NCI-H1417 (cell line): ENCODE data around the gene SIGLECL1.
"Not testable (repeated sequence)": the region's sequence is repeated elsewhere in the genome, so short reads cannot be mapped to it uniquely, and the experiment has no call there.

ENCODE experiments used
- DNase-seq, 3 experiments: peaks; one replicate each; lab custom pipeline; 2025; lab: John Stamatoyannopoulos, UW

The SIGLECL1 gene

GRCh38 chr19:51250786-51251467 lies at the start of gene SIGLECL1:
SIGLECL1 (plus strand) TSS chr19:51251080; CDS start chr19:51264073, 12,993 bp downstream.
- DNase-seq = no peak

GRCh38 chr19:51201712-51202111 lies 49.2 kb upstream of the SIGLECL1 start:
- no peak for DNase-seq

- no peak for DNase-seq
These were observed 47.0 kb upstream of the SIGLECL1 start for GRCh38 chr19:51203916-51204315.

DNA sequence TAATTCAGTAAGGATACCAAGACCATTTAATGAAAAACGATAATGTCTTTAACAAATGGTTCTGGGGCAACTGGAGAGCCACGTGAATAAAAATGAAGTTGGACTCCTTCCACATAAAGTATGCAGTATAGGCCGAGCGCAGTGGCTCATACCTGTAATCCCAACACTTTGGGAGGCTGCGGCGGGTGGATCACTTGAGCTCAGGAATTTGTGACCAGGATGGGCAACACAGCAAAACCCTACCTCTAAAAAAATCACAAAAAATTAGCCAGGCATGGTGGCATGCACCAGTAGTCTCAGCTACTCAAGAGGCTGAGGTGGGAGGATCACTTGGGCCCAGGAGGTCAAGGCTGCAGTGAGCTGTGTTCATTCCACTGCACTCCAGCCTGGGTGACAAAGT lies 46.6 kb upstream of the SIGLECL1 start:
- DNase-seq = no peak

- DNase-seq = no peak
These were observed 43.1 kb upstream of the SIGLECL1 start for GRCh38 chr19:51207747-51208146.

DNA sequence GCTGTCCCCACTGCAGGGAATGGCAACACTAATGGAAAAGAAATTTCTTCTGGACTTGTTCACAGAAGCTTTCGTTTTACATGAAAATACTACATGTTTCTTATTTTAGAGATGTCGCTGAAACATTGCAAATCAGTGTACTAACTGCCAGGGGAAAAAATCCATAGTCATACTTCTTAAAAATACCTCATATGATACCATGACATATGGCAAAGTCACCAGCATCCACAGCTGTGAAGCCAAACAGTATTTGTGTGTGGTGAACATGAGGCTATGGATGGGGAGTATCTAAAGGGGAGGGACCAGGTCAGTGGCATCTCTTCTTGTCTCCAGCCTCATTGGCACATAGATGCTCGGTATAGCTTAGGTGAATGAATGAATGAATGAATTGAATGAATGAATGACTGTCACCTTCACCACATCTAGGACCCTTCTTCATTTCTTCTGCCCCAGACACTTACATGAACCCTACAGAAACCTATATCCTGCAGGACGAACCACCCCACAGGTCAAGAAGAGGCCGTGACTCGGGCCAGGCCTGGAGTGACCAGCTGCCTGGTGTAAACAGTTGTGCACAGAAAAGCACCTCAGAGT lies 40.6 kb upstream of the SIGLECL1 start:
- no peak for DNase-seq

DNA sequence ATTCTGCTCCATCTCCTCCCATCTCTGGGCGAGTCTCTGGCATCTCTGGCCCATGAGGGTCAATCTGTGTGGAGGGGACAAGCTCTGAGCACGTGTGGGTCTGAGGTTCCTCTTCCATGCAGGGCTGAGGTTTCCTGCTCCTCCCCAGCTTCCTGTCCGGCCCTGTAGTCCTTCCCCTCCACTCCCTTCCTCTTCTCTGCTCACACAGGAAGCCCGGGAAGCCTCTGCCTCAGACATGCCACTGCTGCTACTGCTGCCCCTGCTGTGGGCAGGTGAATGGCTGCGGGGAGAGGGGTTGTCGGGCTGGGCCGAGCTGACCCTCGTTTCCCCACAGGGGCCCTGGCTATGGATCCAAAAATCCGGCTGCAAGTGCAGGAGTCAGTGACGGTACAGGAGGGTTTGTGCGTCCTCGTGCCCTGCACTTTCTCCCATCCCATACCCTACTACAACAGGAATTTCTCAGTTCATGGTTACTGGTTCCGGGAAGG lies 40.0 kb upstream of the SIGLECL1 start:
- not testable (repeated sequence) for DNase-seq

DNA sequence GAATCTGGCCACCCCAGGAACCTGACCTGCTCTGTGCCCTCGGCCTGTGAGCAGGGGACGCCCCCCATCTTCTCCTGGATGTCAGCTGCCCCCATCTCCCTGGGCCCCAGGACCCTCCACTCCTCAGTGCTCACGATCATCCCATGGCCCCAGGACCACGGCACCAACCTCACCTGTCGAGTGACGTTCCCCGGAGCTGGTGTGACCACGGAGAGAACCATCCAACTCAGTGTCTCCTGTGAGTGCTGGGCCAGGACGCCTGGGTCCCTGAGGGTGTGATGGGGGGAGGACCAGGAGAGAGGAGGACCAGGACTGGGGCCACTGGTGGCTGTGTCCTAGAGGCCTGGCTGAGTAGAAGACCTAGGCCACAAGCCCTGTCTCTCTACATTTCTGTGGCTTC lies 39.0 kb upstream of the SIGLECL1 start:
- no peak for DNase-seq

DNA sequence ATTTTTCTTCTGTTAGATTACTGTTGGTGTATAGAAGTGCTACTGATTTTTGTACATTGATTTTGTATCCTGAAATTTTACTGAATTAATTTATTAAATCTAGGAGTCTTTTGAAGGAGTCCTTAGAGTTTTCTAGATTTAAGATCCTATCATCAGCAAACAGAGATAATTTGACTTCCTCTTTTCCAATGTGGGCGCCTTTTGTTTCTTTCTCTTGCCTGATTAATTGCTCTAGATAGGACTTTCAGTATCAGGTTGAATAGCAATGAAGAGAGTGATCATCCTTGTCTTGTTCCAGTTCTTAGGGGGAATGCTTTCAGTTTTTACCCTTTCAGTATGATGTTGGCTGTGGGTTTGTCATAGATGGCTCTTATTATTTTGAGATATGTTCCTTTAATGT lies 31.6 kb upstream of the SIGLECL1 start:
- DNase-seq = no peak

- DNase-seq = no peak
These were observed 30.9 kb upstream of the SIGLECL1 start for GRCh38 chr19:51219971-51220370.

GRCh38 chr19:51220996-51221395 lies 29.9 kb upstream of the SIGLECL1 start:
- DNase-seq = no peak

DNA sequence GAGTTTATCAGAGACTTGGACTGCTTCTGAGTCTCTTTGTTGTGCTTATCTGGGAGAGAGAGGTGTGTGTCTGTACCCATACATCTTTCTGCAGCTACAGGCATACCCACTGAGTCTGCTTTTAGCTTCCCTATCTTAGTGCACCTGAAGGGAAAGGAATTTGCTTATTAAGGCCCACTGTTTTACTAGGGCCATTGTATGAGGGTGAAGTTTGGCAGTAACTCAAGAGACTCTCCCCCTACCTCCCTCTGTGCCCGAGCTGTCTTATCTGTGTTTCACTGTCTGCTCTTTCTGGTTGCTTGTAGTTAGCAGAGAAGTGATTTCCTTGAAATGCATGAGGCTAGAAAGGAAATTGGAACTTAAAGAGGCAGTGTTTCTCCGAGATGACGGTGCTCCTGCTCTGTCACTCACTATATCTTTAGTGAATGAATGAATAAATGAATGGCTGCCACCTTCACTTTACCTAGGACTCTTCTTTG lies 26.7 kb upstream of the SIGLECL1 start:
- no peak for DNase-seq

GRCh38 chr19:51224898-51225393 lies 25.9 kb upstream of the SIGLECL1 start, which contains the start of gene CD33:
CD33 (plus strand) TSS chr19:51225080; CDS start chr19:51225119, 39 bp downstream.
- DNase-seq = not testable (repeated sequence)

- DNase-seq = no peak
These were observed 24.8 kb upstream of the SIGLECL1 start for GRCh38 chr19:51226067-51226466.

- DNase-seq = no peak
These were observed 23.6 kb upstream of the SIGLECL1 start for GRCh38 chr19:51227326-51227725.

- no peak for DNase-seq
These were observed 22.9 kb upstream of the SIGLECL1 start for GRCh38 chr19:51227966-51228365.

- DNase-seq = no peak
These were observed 10.0 kb upstream of the SIGLECL1 start for GRCh38 chr19:51240866-51241265.

GRCh38 chr19:51242881-51243630 lies 7.8 kb upstream of the SIGLECL1 start:
- no peak for DNase-seq

DNA sequence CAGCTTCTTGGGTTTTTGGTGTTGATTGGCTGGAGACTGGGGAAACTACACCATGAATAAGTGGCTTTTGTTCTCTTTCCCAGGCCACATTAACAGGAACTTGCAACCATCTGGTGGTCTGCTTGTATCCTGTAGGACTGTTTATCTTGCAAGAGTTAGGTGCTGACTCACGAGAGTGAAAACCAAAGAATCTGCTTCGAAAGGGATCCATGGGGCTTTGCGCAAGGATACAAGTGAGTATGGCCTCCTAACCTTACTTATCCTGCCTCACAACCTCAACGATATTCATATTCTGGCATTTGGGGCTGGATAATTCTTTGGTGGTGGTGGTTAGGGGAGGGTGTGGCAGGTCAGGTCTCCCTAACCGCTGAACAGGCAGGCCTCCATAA lies 4.7 kb upstream of the SIGLECL1 start:
- DNase-seq = no peak

DNA sequence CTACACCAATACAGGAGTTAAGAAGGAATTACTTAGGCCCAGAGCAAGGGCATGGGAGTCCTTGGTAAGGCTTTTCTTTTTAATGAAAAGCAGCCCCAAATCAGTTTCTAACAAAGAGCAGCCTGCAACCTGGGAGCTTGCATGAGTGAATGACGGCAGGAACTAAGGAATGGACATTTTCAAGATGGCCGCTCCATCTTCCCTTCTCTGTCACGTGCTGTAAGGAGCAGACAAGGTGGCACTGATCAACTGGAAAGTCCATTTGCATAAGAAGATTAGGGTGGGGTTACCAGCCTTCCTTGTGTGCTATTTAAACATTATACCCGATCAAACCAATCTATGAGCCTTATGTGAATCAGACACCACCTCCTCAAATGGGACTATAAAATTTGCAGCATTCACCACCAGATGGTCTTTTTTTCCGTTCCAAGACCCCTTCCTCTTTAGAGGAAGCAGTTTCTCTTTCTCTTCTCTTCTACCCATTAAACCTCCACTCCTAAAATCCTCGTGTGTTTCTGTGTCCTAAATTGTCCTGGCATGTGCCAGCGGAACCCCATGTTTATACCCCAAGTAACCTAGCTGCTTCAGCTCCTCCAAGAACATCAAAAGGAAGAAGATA lies 2.8 kb upstream of the SIGLECL1 start:
- DNase-seq = no peak

GRCh38 chr19:51251468-51251820 lies 564 bp downstream of the SIGLECL1 start:
- no peak for DNase-seq
